ENCODE data around the gene PTX4. TPM values are rescaled to one million over a fixed set of nuclear protein-coding genes. Genes with fewer than 3 reads are reported as not detected.

Gene PTX4, protein sequence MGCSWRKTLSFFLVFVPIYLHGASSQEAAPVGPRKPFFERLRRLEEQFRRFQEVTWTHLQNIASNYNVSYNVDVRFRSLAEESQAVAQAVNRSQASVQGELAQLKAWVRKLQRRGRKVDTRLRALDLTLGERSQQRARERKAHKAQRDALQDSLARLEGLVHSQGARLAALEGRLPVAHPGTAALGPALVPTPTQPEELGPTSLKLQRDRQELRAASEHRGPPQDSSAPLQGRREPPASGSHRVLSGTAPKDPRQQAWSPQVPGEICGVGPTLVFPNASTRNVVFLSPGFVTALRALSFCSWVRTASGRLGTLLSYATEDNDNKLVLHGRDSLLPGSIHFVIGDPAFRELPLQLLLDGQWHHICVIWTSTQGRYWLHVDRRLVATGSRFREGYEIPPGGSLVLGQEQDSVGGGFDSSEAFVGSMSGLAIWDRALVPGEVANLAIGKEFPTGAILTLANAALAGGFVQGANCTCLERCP
- total RNA-seq: not detected

DNA sequence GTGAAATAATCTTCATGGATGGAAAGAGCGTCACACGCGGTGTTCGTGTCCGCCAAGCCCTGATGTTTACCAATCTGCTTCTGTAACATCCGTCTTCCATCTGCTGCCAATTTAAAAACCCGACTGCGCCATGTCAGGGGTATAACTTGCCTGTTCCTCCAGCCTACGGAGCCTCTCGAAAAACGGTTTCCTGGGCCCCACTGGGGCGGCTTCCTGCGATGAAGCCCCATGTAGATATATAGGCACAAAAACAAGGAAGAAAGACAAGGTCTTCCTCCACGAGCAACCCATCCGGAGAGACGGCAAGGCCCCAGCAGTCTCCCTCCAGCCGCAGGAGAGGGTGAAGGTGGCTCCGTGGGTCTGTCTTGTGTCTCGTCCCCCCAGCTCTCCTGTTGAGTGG, at the start of gene PTX4:
TSS of gene PTX4 (minus strand) at position 326 of the 400 bp plus-strand sequence. CDS start at position 291, 35 bp downstream.
- no peak within 1 kb of the TSS for H3K4me3 ChIP-seq
- no peaks in the 10 kb centered on the region for H3K27me3 ChIP-seq
- H3K9me3 ChIP-seq: no peaks in the 10 kb centered on the region
- DNase-seq (ENCODE audit: low spot score in 2 of 2): no peak
- H3K27ac ChIP-seq: no peak within 1 kb of the TSS
- H3K4me1 ChIP-seq: peaks cover 0 to 3% of the 10 kb centered on the region in 2 donors
- TF ChIP-seq, protein P1, sequence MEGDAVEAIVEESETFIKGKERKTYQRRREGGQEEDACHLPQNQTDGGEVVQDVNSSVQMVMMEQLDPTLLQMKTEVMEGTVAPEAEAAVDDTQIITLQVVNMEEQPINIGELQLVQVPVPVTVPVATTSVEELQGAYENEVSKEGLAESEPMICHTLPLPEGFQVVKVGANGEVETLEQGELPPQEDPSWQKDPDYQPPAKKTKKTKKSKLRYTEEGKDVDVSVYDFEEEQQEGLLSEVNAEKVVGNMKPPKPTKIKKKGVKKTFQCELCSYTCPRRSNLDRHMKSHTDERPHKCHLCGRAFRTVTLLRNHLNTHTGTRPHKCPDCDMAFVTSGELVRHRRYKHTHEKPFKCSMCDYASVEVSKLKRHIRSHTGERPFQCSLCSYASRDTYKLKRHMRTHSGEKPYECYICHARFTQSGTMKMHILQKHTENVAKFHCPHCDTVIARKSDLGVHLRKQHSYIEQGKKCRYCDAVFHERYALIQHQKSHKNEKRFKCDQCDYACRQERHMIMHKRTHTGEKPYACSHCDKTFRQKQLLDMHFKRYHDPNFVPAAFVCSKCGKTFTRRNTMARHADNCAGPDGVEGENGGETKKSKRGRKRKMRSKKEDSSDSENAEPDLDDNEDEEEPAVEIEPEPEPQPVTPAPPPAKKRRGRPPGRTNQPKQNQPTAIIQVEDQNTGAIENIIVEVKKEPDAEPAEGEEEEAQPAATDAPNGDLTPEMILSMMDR (IDR thresholded peaks at IDR 0.05): no peak
- intact Hi-C loops (cut with DNase I): no loop called here
- no peaks in the 10 kb centered on the region for H3K36me3 ChIP-seq

DNA sequence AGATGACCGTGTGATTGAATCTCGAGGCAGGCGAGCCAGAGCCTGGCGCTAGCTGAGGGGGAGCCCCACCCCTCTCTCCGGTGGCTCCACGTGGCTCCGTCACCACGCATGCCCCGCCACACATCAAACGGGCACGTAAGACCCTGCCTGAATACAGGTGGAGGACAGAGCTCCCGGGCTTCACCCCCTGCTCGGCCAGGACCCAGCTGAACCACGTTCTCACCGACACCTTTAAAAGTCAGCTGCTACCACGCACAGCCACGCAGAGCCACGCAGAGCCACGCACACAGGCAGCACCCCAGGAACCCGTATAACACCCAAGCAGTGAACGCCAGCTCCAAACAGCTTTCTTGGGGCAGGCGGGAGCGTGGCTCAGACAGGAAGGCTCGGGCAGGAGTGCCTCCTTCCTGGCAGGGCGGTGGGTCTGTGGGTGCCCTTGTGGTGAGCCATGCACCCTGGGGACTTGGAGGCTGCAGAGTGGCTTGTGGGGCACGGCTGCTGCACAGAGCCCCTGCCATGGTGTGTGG, 49.1 kb upstream of the PTX4 start:
- no peak for DNase-seq (ENCODE audit: low spot score in 2 of 2)
- Histone ChIP-seq H3K27me3 (no peaks in the 10 kb centered on the region), H3K9me3 (no peaks in the 10 kb centered on the region), H3K27ac (no peak overlapping the region), H3K36me3 (peaks cover 68 to 71% of the 10 kb centered on the region in 2 donors), H3K4me3 (peak overlapping the region in 1 of 2 donors; percentile 68), H3K4me1 (peaks cover 9 to 33% of the 10 kb centered on the region in 2 donors)
- TF ChIP-seq, protein P1 (IDR thresholded peaks at IDR 0.05): no peak
- intact Hi-C loops (cut with DNase I): no loop called here

DNA sequence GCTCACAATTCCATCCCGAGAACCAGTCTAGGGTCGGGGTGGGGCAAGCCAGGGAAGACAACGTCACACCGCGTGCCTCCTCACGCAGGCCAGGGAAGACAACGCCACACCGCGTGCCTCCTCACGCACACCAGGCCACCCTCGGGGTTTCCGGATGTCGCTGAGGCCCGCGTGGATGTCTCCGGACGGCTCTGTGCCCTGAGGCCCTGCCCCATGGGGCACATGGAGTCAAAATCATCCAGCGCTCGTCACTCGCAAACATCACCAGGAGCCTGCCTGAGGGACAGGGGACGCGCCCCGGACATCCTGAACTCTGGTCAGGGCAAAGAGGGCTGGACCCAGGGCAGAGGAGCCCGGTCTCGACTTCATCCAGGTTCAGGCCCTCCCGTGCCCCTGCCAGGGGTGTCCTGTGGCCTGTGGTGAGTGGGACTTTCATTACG, 48.4 kb upstream of the PTX4 start:
- Histone ChIP-seq H3K27ac (peak overlapping the region; percentile 13 to 98), H3K27me3 (no peaks in the 10 kb centered on the region), H3K9me3 (no peaks in the 10 kb centered on the region), H3K4me3 (peak overlapping the region in 1 of 2 donors; percentile 68), H3K36me3 (peaks cover 62 to 65% of the 10 kb centered on the region in 2 donors), H3K4me1 (peaks cover 16 to 39% of the 10 kb centered on the region in 2 donors)
- DNase-seq (ENCODE audit: low spot score in 2 of 2): no peak
- TF ChIP-seq, protein P1 (IDR thresholded peaks at IDR 0.05): no peak
- intact Hi-C loops (cut with DNase I): no loop called here

DNA sequence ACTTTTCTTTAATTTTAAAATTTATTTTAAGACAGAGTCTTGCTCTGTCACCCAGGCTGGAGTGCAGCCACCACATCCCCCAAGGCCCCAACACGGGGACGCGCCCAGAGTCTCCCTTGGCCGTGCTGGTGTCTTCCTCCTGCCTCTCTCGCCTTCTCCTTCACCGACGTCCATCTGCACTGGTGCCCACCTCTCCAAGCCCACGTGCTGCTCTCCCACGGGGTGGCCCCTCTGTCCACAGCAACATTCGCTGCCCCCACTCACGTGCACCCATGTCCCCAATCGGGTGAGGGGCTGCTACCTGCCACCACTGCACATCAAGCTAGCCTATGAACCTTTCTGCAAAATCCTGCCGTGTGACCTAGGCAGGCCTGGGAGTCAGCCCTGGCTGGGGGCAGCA, 47.9 kb upstream of the PTX4 start:
- intact Hi-C loops (cut with DNase I): no loop called here
- H3K9me3 ChIP-seq: no peaks in the 10 kb centered on the region
- H3K36me3 ChIP-seq: peaks cover 57 to 59% of the 10 kb centered on the region in 2 donors
- TF ChIP-seq, protein P1 (IDR thresholded peaks at IDR 0.05): no peak
- peaks cover 17 to 45% of the 10 kb centered on the region in 2 donors for H3K4me1 ChIP-seq
- DNase-seq (ENCODE audit: low spot score in 2 of 2): no peak
- H3K27ac ChIP-seq: peak overlapping the region; percentile 13 to 98
- peak overlapping the region in 1 of 2 donors; percentile 68 for H3K4me3 ChIP-seq
- no peaks in the 10 kb centered on the region for H3K27me3 ChIP-seq

DNA sequence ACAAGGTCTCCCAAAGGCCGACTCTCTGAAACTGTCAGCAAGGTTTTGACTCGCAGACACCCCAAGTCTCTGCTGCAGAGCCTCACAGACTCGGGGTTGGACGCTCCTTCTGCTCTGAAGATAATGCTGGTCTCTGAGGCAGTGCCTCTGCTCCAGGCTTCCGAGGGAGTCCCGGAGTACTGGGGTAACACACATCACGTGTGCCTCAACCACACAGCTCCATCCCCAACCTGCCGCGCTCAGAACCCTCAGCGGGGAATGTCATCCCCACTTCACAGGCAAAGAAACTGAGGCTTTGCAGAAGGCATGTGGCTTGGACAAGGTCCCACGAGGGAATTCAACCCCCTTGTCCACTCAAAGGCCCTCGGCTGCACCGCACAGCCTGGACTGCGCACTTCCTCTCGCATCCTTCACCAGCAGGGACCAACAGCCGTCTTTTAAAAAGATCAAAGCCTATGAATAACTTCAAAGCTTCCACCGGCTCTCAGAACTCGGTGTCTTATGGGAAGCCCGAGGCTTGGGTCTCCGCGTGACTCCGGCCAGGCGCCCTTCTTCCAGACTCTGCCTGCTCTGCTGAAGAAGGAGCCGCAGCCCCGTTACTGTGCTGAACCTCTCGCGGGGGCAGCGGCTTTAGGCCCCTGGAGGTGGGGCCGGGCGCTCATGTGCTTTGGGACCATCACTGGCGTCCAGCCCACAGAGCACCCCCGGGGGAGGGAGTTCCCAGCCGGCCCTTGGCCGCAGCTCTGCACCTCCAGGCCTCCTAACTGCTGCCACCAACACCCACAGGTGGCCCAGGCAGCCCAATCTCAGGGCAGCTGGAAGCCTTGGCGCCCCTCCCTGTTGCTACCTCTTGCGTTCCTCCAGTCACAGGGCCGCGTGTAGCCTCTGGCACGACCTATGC, 46.9 kb upstream of the PTX4 start:
- Histone ChIP-seq H3K27me3 (no peaks in the 10 kb centered on the region), H3K36me3 (peaks cover 47 to 50% of the 10 kb centered on the region in 2 donors), H3K9me3 (no peaks in the 10 kb centered on the region), H3K4me3 (peak overlapping the region; percentile 68 to 80), H3K4me1 (peaks cover 17 to 50% of the 10 kb centered on the region in 2 donors), H3K27ac (peak overlapping the region; percentile 90 to 98)
- TF ChIP-seq, protein P1 (IDR thresholded peaks at IDR 0.05): no peak
- DNase-seq (ENCODE audit: low spot score in 2 of 2): no peak
- intact Hi-C loops (cut with DNase I): no loop called here
